Heart left ventricle (tissue), 16 donors: Measurements from ENCODE around the gene ABCF3. TPM values are rescaled to one million over a fixed set of nuclear protein-coding genes. Genes with fewer than 3 reads are reported as not detected.

Experiments used
- ATAC-seq, 4 donors: fragments of 200-7000 bp; cut with Tn5 transposase; one replicate each; pipeline ENCODE4 v1.9.1; 2020 to 2022; ENCODE audit warnings: moderate library complexity in 4 of 4, mild to moderate bottlenecking in 3 of 4, moderate number of reproducible peaks in 1 of 4
- DNase-seq, 5 donors: peaks; one replicate each; pipeline ENCODE4 v3.0.0-alpha.2; 2020
- H3K27ac ChIP-seq, 12 donors: fragments of 200-600 bp; sonication (generic) in 4 of 12; one replicate each; pipeline versions ENCODE4 v1.5.0 to v1.8.0; 2016 to 2022; ENCODE audit warnings: mild to moderate bottlenecking in 2 of 12
- H3K27me3 ChIP-seq, 9 donors: fragments of 200-600 bp; sonication (generic) in 2 of 9; one replicate each; pipeline versions ENCODE4 v1.5.1 to v1.8.0; 2016 to 2022; ENCODE audit warnings: mild to moderate bottlenecking in 3 of 9
- H3K36me3 ChIP-seq, 9 donors: fragments of 200-600 bp; sonication (generic) in 2 of 9; one replicate each; pipeline versions ENCODE4 v1.5.0 to v1.8.0; 2018 to 2022; ENCODE audit warnings: mild to moderate bottlenecking in 2 of 9
- H3K4me1 ChIP-seq, 12 donors: fragments of 200-600 bp; sonication (generic) in 4 of 12; one replicate each; pipeline versions ENCODE4 v1.5.0 to v1.8.0; 2016 to 2022; ENCODE audit warnings: mild to moderate bottlenecking in 3 of 12
- H3K4me3 ChIP-seq, 12 donors: fragments of 200-600 bp; sonication (generic) in 4 of 12; one replicate each; pipeline versions ENCODE4 v1.5.0 to v1.8.0; 2017 to 2022; ENCODE audit warnings: mild to moderate bottlenecking in 9 of 12, moderate library complexity in 4 of 12
- H3K9me3 ChIP-seq, 12 donors: fragments of 200-600 bp; sonication (generic) in 4 of 12; one replicate each; pipeline versions ENCODE4 v1.5.0 to v1.8.0; 2016 to 2022; ENCODE audit warnings: mild to moderate bottlenecking in 1 of 12
- POLR2A ChIP-seq, 2 donors: fragments of 450-650 bp; IDR thresholded peaks; one replicate each; pipeline ENCODE4 v1.6.1; 2017; ENCODE audit warnings: antibody characterized with exemption in 2 of 2, mild to moderate bottlenecking in 2 of 2, moderate library complexity in 2 of 2
- whole genome bisulfite sequencing, 4 donors: extraction: QIAGEN DNeasy Blood & Tissue Kit in 2 of 4; methylation state at CpG; one replicate each; pipeline versions ENCODE4 v1.1.5 to v1.1.7; 2013 to 2018; 5-methylcytosine and 5-hydroxymethylcytosine counted together
- intact Hi-C, 10 donors: fragments of 100-400 bp; cut with DNase I; formaldehyde crosslinking; loops; one replicate each; pipeline versions ENCODE4 v1.11.1 to v1.14.2; 2022
- polyA plus RNA-seq, 2 donors: library from polyadenylated mRNA; stranded (reverse); fragments of 200-250 nt; gene quantifications; one replicate each; pipeline ENCODE4 v1.2.3, GENCODE V29; 2013
- total RNA-seq, 9 donors: library from RNA; depleted of rRNA in 2 of 9; stranded (reverse); fragments of >200 nt in 2 of 9; fragmentation: NEBNext Ultra II Directional in 3 of 9; extraction: Animal tissue kit (Norgen Biotek cat#: 25700) in 3 of 9; gene quantifications; one replicate each; pipeline versions ENCODE4 v1.1.0 to v1.2.4, GENCODE V29; 2016 to 2023
- TF ChIP-seq, protein P1 (sequence below), 12 donors: fragments of 200-600 bp; sonication (generic) in 4 of 12; IDR thresholded peaks; one replicate each; pipeline versions ENCODE4 v1.5.0 to v1.8.0; 2018 to 2022; ENCODE audit warnings: antibody characterized with exemption in 12 of 12, mild to moderate bottlenecking in 5 of 12
- donor health status: ischemic (EF 13 %, LVEDD 7.1; RV severe dilation, severe dysfunction).
- donor health status: healthy with polysubstance abuse.
- donor health status: DM: no; HTN: yes; CAD: no.
- donor health status: DM: no; HTN: no; CAD: no.
- donor health status: ischemic (EF 25% LVEDD 6.9; RV normal size, moderate dysfunction).
- donor health status: ischemic (EF 25% LVEDD 5.7; RV mildly dilated, moderate dysfunction).
- donor health status: healthy.
- donor health status: DM: yes; HTN: yes; CAD: no.
- donor health status: ischemic (EF 35%, LVEDD 5.7; RV mildly dilated, moderate dysfunction).
- donor health status: nonischemic (EF 11% LVEDD 7.7; RV severe dilation, severe dysfunction).
- donor health status: DM: yes; HTN: yes; CAD: no.
- donor health status: PGD.
- donor health status: ischemic (EF 29% LVEDD 5.4; RV normal size, mild dysfunction).
- donor health status: nonischemic (EF 23%, LVEDD 6.1; RV moderate dilation, normal function).

The ABCF3 gene
- total and polyA plus RNA-seq, 11 donors = 58.2 to 81.9 (median 69.2) TPM

GRCh38 chr3:184239221-184239620, 53.2 kb downstream of the ABCF3 start:
- intact Hi-C loops = loop anchor here in 1 of 10 donors (5.0 kb wide), 1 partner anchor 92 kb away; no protein-coding TSS in a partner anchor
- peak in 1 of 5 donors; percentile 53 for DNase-seq
- 86 to 92% (median 90%) methylated on average over 8 of the region's 8 CpGs for WGBS, 4 donors

GRCh38 chr3:184239708-184240107, 53.7 kb downstream of the ABCF3 start:
- Histone ChIP-seq H3K27me3 (peaks cover 0 to 7% (median 0%) of the 10 kb centered on the region in 9 donors), H3K36me3 (peaks cover 0 to 30% (median 26%) of the 10 kb centered on the region in 9 donors), H3K27ac (no peak overlapping the region), H3K4me1 (peaks cover 0 to 8% (median 5%) of the 10 kb centered on the region in 12 donors), H3K4me3 (no peak overlapping the region), H3K9me3 (no peaks in the 10 kb centered on the region)
- 73 to 77% (median 76%) methylated on average over 7 of the region's 7 CpGs for WGBS, 4 donors
- ATAC-seq (no peak), DNase-seq (no peak)
- intact Hi-C loops = loop anchor here in 7 of 10 donors (5.0 to 10.0 kb wide), 9 partner anchors 45 to 345 kb away; partner anchors contain the start of genes ABCC5 (in 2 of the 7), ABCF3 (in 1 of the 7) and DVL3 (in 1 of the 7)
- no peak for TF ChIP-seq POLR2A (IDR thresholded peaks at IDR 0.05)
- TF ChIP-seq, protein P1, sequence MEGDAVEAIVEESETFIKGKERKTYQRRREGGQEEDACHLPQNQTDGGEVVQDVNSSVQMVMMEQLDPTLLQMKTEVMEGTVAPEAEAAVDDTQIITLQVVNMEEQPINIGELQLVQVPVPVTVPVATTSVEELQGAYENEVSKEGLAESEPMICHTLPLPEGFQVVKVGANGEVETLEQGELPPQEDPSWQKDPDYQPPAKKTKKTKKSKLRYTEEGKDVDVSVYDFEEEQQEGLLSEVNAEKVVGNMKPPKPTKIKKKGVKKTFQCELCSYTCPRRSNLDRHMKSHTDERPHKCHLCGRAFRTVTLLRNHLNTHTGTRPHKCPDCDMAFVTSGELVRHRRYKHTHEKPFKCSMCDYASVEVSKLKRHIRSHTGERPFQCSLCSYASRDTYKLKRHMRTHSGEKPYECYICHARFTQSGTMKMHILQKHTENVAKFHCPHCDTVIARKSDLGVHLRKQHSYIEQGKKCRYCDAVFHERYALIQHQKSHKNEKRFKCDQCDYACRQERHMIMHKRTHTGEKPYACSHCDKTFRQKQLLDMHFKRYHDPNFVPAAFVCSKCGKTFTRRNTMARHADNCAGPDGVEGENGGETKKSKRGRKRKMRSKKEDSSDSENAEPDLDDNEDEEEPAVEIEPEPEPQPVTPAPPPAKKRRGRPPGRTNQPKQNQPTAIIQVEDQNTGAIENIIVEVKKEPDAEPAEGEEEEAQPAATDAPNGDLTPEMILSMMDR (IDR thresholded peaks at IDR 0.05) = no peak

More at GRCh38 chr3:184239221-184239620, 53.2 kb downstream of the ABCF3 start:
- H3K27ac ChIP-seq = no peak overlapping the region
- H3K4me3 ChIP-seq = no peak overlapping the region
- peaks cover 0 to 25% (median 21%) of the 10 kb centered on the region in 9 donors for H3K36me3 ChIP-seq
- no peak for TF ChIP-seq POLR2A (IDR thresholded peaks at IDR 0.05)
- TF ChIP-seq, protein P1 (IDR thresholded peaks at IDR 0.05) = no peak
- peaks cover 0 to 7% (median 0%) of the 10 kb centered on the region in 9 donors for H3K27me3 ChIP-seq
- H3K9me3 ChIP-seq = no peaks in the 10 kb centered on the region
- peaks cover 0 to 8% (median 5%) of the 10 kb centered on the region in 12 donors for H3K4me1 ChIP-seq
- no peak for ATAC-seq

GRCh38 chr3:184240384-184241140, 54.6 kb downstream of the ABCF3 start:
- Histone ChIP-seq H3K4me1 (peaks cover 0 to 8% (median 5%) of the 10 kb centered on the region in 12 donors), H3K4me3 (no peak overlapping the region), H3K9me3 (no peaks in the 10 kb centered on the region), H3K27me3 (peaks cover 0 to 7% (median 0%) of the 10 kb centered on the region in 9 donors), H3K36me3 (peaks cover 0 to 39% (median 35%) of the 10 kb centered on the region in 9 donors), H3K27ac (no peak overlapping the region)
- 69 to 79% (median 75%) methylated on average over 3 to 4 of the region's 4 CpGs for WGBS, 4 donors
- DNase-seq = no peak
- TF ChIP-seq POLR2A (IDR thresholded peaks at IDR 0.05) = no peak
- TF ChIP-seq, protein P1 (IDR thresholded peaks at IDR 0.05) = no peak
- no peak for ATAC-seq
- intact Hi-C loops = loop anchor here in 7 of 10 donors (5.0 to 10.0 kb wide), 8 partner anchors 46 to 346 kb away; partner anchors contain the start of genes ABCC5 (in 2 of the 7), ABCF3 (in 1 of the 7) and DVL3 (in 1 of the 7)

- WGBS, 4 donors = 26 to 54% (median 30%) methylated on average over 5 to 17 of the region's 17 CpGs
- Histone ChIP-seq H3K9me3 (no peaks in the 10 kb centered on the region), H3K4me1 (peaks cover 0 to 8% (median 5%) of the 10 kb centered on the region in 12 donors), H3K36me3 (peaks cover 0 to 42% (median 35%) of the 10 kb centered on the region in 9 donors), H3K4me3 (no peak overlapping the region), H3K27me3 (peaks cover 0 to 7% (median 0%) of the 10 kb centered on the region in 9 donors), H3K27ac (no peak overlapping the region)
- DNase-seq = no peak
- peak in 2 of 4 donors; percentile 4 to 6 for ATAC-seq
- intact Hi-C loops = loop anchor here in 7 of 10 donors (5.0 to 10.0 kb wide), 8 partner anchors 46 to 346 kb away; partner anchors contain the start of genes ABCC5 (in 2 of the 7), ABCF3 (in 1 of the 7) and DVL3 (in 1 of the 7)
- TF ChIP-seq, protein P1 (IDR thresholded peaks at IDR 0.05) = no peak
- TF ChIP-seq POLR2A (IDR thresholded peaks at IDR 0.05) = no peak
Measured at GRCh38 chr3:184241141-184241446, 55.1 kb downstream of the ABCF3 start.
